ENCODE results near the gene SUSD1.
A peak's percentile ranks its signal among the peaks of the same experiment; 100 is the strongest.

Gene SUSD1

GRCh38 chr9:112035166-112035826 lies 139.8 kb downstream of the SUSD1 start:
- no peak for DNase-seq

- no peak for DNase-seq
Measured at GRCh38 chr9:112034216-112034611, 140.9 kb downstream of the SUSD1 start.

GRCh38 chr9:112033237-112034215 lies 141.6 kb downstream of the SUSD1 start:
- no peak for DNase-seq

GRCh38 chr9:112032743-112033142 lies 142.4 kb downstream of the SUSD1 start:
- DNase-seq = no peak

GRCh38 chr9:112032009-112032408 lies 143.1 kb downstream of the SUSD1 start:
- no peak for DNase-seq

- no peak for DNase-seq
Measured at GRCh38 chr9:112031400-112031799, 143.7 kb downstream of the SUSD1 start.

- no peak for DNase-seq
Measured at GRCh38 chr9:112029921-112030444, 145.1 kb downstream of the SUSD1 start.

- peak in 1 of 2 experiments; percentile 24 for DNase-seq
Measured at GRCh38 chr9:112028242-112029221, 146.6 kb downstream of the SUSD1 start.

GRCh38 chr9:112025850-112026249 lies 149.2 kb downstream of the SUSD1 start:
- no peak for DNase-seq

GRCh38 chr9:112021742-112022141 lies 153.4 kb downstream of the SUSD1 start:
- DNase-seq = no peak

GRCh38 chr9:112020680-112021596 lies 154.2 kb downstream of the SUSD1 start:
- no peak for DNase-seq

- no peak for DNase-seq
Measured at GRCh38 chr9:112017878-112018277, 157.2 kb downstream of the SUSD1 start.

GRCh38 chr9:112015736-112016135 lies 159.4 kb downstream of the SUSD1 start:
- no peak for DNase-seq

GRCh38 chr9:112015149-112015548 lies 159.9 kb downstream of the SUSD1 start:
- DNase-seq = no peak

- DNase-seq = no peak
Measured at GRCh38 chr9:112013266-112013665, 161.8 kb downstream of the SUSD1 start.

GRCh38 chr9:112012026-112012902 lies 162.8 kb downstream of the SUSD1 start:
- DNase-seq = no peak

GRCh38 chr9:112011051-112011620 lies 164.0 kb downstream of the SUSD1 start:
- no peak for DNase-seq

GRCh38 chr9:112010537-112010936 lies 164.6 kb downstream of the SUSD1 start:
- DNase-seq = no peak

- DNase-seq = no peak
Measured at GRCh38 chr9:112009656-112010055, 165.4 kb downstream of the SUSD1 start.
